Hepatocyte (in vitro differentiated cells): Measurements from ENCODE around the gene DHX8. TPM values are rescaled to one million over a fixed set of nuclear protein-coding genes. Genes with fewer than 3 reads are reported as not detected.

ENCODE experiments used
- DNase-seq: peaks from one replicate; pipeline ENCODE4 v3.0.0-alpha.2; 2016; ENCODE audit warnings: low spot score
- H2AFZ ChIP-seq: fragments of 200-600 bp; sonication (generic); 2 replicates; pipeline ENCODE4 v1.6.0; 2016; ENCODE audit warnings: antibody characterized with exemption, mild to moderate bottlenecking
- H3K27ac ChIP-seq: fragments of 200-600 bp; sonication (generic); 2 replicates; pipeline ENCODE4 v1.5.1; 2016; ENCODE audit warnings: mild to moderate bottlenecking
- H3K27me3 ChIP-seq: fragments of 200-600 bp; sonication (generic); 2 replicates; pipeline ENCODE4 v1.6.1; 2016
- H3K36me3 ChIP-seq: fragments of 200-600 bp; sonication (generic); replicated peaks from 2 replicates; pipeline ENCODE4 v1.5.1; 2016; ENCODE audit warnings: low read depth; ENCODE audit not compliant: insufficient read depth
- H3K4me1 ChIP-seq: fragments of 200-600 bp; sonication (generic); 2 replicates; pipeline ENCODE4 v1.5.1; 2016; ENCODE audit warnings: mild to moderate bottlenecking, moderate library complexity; ENCODE audit not compliant: insufficient read depth
- H3K4me2 ChIP-seq: fragments of 200-600 bp; sonication (generic); 2 replicates; pipeline ENCODE4 v1.6.0; 2016
- H3K4me3 ChIP-seq: fragments of 200-600 bp; sonication (generic); 2 replicates; pipeline ENCODE4 v1.5.1; 2016; ENCODE audit warnings: mild to moderate bottlenecking
- H3K79me2 ChIP-seq: fragments of 200-600 bp; sonication (generic); 2 replicates; pipeline ENCODE4 v1.6.0; 2017; ENCODE audit warnings: mild to moderate bottlenecking
- H3K9me2 ChIP-seq: fragments of 200-600 bp; sonication (generic); replicated peaks from 2 replicates; pipeline ENCODE4 v1.6.0; 2017; ENCODE audit warnings: mild to moderate bottlenecking; ENCODE audit not compliant: insufficient read depth
- H3K9me3 ChIP-seq: fragments of 200-600 bp; sonication (generic); 2 replicates; pipeline ENCODE4 v1.5.1; 2016; ENCODE audit warnings: low read depth, mild to moderate bottlenecking
- H4K20me1 ChIP-seq: fragments of 200-600 bp; sonication (generic); 2 replicates; pipeline ENCODE4 v1.6.0; 2016; ENCODE audit warnings: mild to moderate bottlenecking; ENCODE audit not compliant: insufficient read depth, poor library complexity, severe bottlenecking
- CTCF ChIP-seq: fragments of 200-600 bp; sonication (generic); IDR thresholded peaks from 2 replicates; pipeline ENCODE4 v1.5.1; 2016; ENCODE audit warnings: antibody characterized with exemption, mild to moderate bottlenecking; ENCODE audit not compliant: poor library complexity
- EZH2 ChIP-seq: fragments of 200-600 bp; sonication (generic); IDR thresholded peaks from 2 replicates; pipeline ENCODE4 v1.6.1; 2016; ENCODE audit warnings: antibody characterized with exemption, mild to moderate bottlenecking, borderline replicate concordance
- EZH2phosphoT487 ChIP-seq: fragments of 200-600 bp; sonication (generic); IDR thresholded peaks from one replicate; pipeline ENCODE4 v1.6.1; 2018; ENCODE audit warnings: antibody characterized with exemption, mild to moderate bottlenecking, low read depth, moderate library complexity; ENCODE audit not compliant: unreplicated experiment, severe bottlenecking
- WGBS: methylation state at CpG from one replicate; pipeline ENCODE4 v1.1.6; 2016; ENCODE audit warnings: low lambda C conversion rate; ENCODE audit errors: missing lambda C conversion rate; 5-methylcytosine and 5-hydroxymethylcytosine counted together
- polyA plus RNA-seq: library from polyadenylated mRNA; unstranded; fragments of >200 nt; fragmentation: Nextera tagmentation; extraction: Ambion mirVana; gene quantifications from 2 replicates; pipeline ENCODE4 v1.2.1, GENCODE V29; 2016
- total RNA-seq: library from RNA; depleted of rRNA; stranded (reverse); fragments of >200 nt; gene quantifications from 2 replicates; pipeline ENCODE4 v1.2.3, GENCODE V29; 2014

The DHX8 gene
- 31.2 and 35.0 TPM in 2 replicates for total RNA-seq
- polyA plus RNA-seq = 25.2 and 26.6 TPM in 2 replicates

DNA sequence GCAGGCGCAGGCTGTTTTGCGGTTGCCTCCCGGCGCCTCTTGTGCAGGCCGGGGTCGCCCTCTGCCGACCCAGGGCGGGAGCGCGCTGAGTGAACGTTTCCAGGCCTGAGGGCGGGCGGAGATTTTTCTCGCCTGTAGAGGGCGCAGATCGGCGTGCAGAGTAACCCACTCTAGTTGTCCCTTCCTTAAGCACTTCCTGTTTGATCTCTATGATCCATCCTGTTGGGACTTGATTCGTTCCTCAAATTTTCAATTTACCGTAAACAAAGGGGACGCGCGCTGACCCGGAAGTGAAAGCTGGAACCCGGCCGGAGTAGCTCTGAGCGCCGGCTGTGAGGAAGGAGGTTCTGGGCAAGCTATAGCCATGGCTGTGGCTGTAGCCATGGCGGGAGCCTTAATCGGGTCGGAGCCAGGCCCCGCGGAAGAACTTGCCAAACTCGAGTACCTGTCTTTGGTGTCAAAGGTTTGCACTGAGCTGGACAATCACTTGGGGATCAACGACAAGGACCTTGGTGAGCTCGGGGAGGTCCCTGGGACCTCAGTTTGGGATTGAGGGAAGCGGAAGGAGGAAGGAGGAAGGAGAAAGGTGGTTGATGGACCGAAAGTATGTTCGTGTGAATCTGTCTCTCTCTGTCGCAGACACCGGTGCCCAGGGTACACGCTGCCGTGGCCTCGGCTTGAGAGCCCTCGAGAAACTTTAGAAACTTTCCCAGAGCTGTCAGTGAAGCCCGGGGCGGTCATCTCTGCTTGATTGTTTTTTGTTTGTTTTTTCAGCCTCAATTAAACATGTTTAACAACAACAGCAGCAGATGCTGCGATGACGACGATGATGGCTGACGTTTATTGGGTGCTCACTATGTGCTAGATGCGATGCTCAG, at the start of gene DHX8:
Gene DHX8 (plus strand): TSS at position 302 of the 878 bp plus-strand sequence. CDS start 63 bp downstream, at position 365.
- Histone ChIP-seq H3K9me2 (no peaks in the 10 kb centered on the region), H3K4me2 (peak within 1 kb of the TSS; percentile 91), H4K20me1 (peaks cover 5% of the 10 kb centered on the region), H3K4me1 (peaks cover 13% of the 10 kb centered on the region), H3K27me3 (no peaks in the 10 kb centered on the region), H3K36me3 (no peaks in the 10 kb centered on the region), H3K9me3 (no peaks in the 10 kb centered on the region), H3K27ac (peak within 1 kb of the TSS; percentile 83), H3K4me3 (peak within 1 kb of the TSS; percentile 44), H2AFZ (peak within 1 kb of the TSS; percentile 90), H3K79me2 (peaks cover 49% of the 10 kb centered on the region)
- peak; percentile 100 for TF ChIP-seq CTCF
- no peak for TF ChIP-seq EZH2
- TF ChIP-seq EZH2phosphoT487 = no peak
- DNase-seq = peak; percentile 98
- 1% methylated on average over 51 of the region's 51 CpGs for WGBS

DNA sequence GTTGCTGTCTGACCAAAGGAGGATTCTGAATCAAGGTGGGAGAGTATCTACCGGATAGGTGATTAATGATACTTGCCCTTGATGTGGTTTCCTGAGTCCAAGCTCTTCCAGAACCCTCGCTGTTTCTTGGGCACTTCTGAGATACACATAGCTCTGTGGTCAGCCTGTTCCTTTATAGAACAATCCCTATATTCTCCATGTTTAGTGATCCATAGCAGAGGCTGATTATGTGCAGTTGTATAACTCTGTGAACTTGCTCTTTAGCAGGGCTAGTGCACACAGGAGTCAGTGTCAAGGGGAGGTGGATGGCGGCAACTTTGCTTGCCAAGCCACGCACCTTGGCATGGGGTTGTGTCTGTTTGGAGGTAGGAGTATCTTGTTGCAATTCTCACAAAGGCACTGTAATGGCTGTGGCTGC, 48.9 kb upstream of the DHX8 start:
- WGBS = 89% methylated on average over 4 of the region's 4 CpGs
- Histone ChIP-seq H3K4me3 (no peak overlapping the region), H2AFZ (no peak overlapping the region)

DNA sequence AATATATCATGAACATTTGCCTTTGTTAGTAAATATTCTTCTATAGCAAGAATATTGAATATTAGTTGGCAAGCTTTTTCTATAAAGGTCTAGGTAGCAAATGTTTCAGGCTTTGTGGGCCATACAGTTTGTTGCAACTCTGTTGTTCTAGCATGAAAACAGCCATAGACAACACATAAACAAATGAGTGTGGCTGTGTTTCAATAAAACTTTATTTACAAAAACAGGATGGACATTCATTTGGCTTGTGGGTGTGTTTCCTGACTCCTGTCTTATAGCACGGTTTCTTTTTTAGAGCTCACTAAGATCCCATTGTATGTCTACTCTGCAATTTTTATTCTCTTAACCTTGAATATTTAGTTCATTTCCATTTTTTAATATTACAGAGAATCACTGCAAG, 46.0 kb upstream of the DHX8 start:
- H4K20me1 ChIP-seq = no peaks in the 10 kb centered on the region
- no peaks in the 10 kb centered on the region for H3K9me2 ChIP-seq
- no peak overlapping the region for H2AFZ ChIP-seq
- DNase-seq = no peak
- no peaks in the 10 kb centered on the region for H3K79me2 ChIP-seq
- no peaks in the 10 kb centered on the region for H3K27me3 ChIP-seq
- H3K9me3 ChIP-seq = no peaks in the 10 kb centered on the region
- 84% methylated on average over 1 of the region's 1 CpG for WGBS
- no peak overlapping the region for H3K4me2 ChIP-seq
- no peaks in the 10 kb centered on the region for H3K36me3 ChIP-seq
- no peak overlapping the region for H3K4me3 ChIP-seq
- no peaks in the 10 kb centered on the region for H3K4me1 ChIP-seq
- TF ChIP-seq EZH2phosphoT487 (no peak), CTCF (no peak), EZH2 (no peak)
- no peak overlapping the region for H3K27ac ChIP-seq

More for the DNA sequence above, 48.9 kb upstream of the DHX8 start:
- H3K27ac ChIP-seq = no peak overlapping the region
- H3K4me1 ChIP-seq = no peaks in the 10 kb centered on the region
- no peaks in the 10 kb centered on the region for H3K9me3 ChIP-seq
- H3K36me3 ChIP-seq = no peaks in the 10 kb centered on the region
- no peaks in the 10 kb centered on the region for H4K20me1 ChIP-seq
- H3K4me2 ChIP-seq = no peak overlapping the region
- no peaks in the 10 kb centered on the region for H3K27me3 ChIP-seq
- TF ChIP-seq EZH2phosphoT487 (no peak), EZH2 (no peak), CTCF (no peak)
- H3K9me2 ChIP-seq = no peaks in the 10 kb centered on the region
- DNase-seq = no peak
- H3K79me2 ChIP-seq = no peaks in the 10 kb centered on the region
